ENCODE results near the gene IFT74.

DNA sequence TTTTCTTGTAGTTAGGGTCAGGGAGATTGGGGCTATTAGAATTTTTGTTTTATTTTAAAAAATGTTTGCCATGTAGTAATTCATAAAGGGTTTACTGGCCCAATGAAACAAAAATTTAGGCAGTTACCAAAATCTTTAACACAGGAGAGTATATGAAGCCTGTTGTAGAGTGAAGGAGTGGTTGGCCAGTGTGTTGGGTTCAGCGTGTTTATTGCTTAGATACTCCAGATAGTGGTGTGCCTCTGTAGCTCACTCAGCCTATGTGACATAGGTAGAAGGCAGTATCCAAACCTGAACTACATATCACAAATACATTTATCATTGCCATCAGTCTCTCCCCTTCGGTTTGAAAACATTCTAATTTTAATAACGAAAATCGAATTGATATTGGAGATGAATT is 154.0 kb downstream of the IFT74 start:
- TF ChIP-seq, protein P1, sequence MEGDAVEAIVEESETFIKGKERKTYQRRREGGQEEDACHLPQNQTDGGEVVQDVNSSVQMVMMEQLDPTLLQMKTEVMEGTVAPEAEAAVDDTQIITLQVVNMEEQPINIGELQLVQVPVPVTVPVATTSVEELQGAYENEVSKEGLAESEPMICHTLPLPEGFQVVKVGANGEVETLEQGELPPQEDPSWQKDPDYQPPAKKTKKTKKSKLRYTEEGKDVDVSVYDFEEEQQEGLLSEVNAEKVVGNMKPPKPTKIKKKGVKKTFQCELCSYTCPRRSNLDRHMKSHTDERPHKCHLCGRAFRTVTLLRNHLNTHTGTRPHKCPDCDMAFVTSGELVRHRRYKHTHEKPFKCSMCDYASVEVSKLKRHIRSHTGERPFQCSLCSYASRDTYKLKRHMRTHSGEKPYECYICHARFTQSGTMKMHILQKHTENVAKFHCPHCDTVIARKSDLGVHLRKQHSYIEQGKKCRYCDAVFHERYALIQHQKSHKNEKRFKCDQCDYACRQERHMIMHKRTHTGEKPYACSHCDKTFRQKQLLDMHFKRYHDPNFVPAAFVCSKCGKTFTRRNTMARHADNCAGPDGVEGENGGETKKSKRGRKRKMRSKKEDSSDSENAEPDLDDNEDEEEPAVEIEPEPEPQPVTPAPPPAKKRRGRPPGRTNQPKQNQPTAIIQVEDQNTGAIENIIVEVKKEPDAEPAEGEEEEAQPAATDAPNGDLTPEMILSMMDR (IDR thresholded peaks at IDR 0.05; ENCODE audit: insufficient read depth, low read length), result no peak
- TF ChIP-seq SPI1 (IDR thresholded peaks at IDR 0.05; ENCODE audit: borderline replicate concordance, low read depth) (no peak), GABPA (IDR thresholded peaks at IDR 0.05; ENCODE audit: low read depth) (no peak)
- TF ChIP-seq, protein P2, sequence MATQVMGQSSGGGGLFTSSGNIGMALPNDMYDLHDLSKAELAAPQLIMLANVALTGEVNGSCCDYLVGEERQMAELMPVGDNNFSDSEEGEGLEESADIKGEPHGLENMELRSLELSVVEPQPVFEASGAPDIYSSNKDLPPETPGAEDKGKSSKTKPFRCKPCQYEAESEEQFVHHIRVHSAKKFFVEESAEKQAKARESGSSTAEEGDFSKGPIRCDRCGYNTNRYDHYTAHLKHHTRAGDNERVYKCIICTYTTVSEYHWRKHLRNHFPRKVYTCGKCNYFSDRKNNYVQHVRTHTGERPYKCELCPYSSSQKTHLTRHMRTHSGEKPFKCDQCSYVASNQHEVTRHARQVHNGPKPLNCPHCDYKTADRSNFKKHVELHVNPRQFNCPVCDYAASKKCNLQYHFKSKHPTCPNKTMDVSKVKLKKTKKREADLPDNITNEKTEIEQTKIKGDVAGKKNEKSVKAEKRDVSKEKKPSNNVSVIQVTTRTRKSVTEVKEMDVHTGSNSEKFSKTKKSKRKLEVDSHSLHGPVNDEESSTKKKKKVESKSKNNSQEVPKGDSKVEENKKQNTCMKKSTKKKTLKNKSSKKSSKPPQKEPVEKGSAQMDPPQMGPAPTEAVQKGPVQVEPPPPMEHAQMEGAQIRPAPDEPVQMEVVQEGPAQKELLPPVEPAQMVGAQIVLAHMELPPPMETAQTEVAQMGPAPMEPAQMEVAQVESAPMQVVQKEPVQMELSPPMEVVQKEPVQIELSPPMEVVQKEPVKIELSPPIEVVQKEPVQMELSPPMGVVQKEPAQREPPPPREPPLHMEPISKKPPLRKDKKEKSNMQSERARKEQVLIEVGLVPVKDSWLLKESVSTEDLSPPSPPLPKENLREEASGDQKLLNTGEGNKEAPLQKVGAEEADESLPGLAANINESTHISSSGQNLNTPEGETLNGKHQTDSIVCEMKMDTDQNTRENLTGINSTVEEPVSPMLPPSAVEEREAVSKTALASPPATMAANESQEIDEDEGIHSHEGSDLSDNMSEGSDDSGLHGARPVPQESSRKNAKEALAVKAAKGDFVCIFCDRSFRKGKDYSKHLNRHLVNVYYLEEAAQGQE (IDR thresholded peaks at IDR 0.05; ENCODE audit: insufficient replicate concordance, low read depth), result no peak

All from HL-60 (cell line).